OCI-LY3 (cell line): ENCODE results near the gene CDKN2C.
"Not testable (repeated sequence)": the region's sequence is repeated elsewhere in the genome, so short reads cannot be mapped to it uniquely, and the experiment has no call there.

Experiments
- CTCF ChIP-seq: fragments of 200-600, 300-600 bp; sonication (generic); IDR thresholded peaks from 2 replicates; pipeline ENCODE4 v1.5.1; 2014; ENCODE audit warnings: antibody characterized with exemption, low read length, low read depth
- EZH2phosphoT487 ChIP-seq: fragments of 200-600 bp; shearing (Covaris generic); IDR thresholded peaks from 2 replicates; pipeline ENCODE4 v1.6.1; 2018; ENCODE audit warnings: antibody characterized with exemption, mixed run types, low read depth

- TF ChIP-seq CTCF, EZH2phosphoT487: not testable (repeated sequence)
Measured at GRCh38 chr1:50932043-50932442, 38.0 kb upstream of the CDKN2C start.
